Stimulated activated CD4-positive, alpha-beta T cell treated with anti-CD3 and anti-CD28 coated beads, TNF-alpha, amount 100 ng/mL, for 4 hours (primary cell): Measurements from ENCODE around the gene OSBPL10.
"Not testable (repeated sequence)": the region's sequence is repeated elsewhere in the genome, so short reads cannot be mapped to it uniquely, and the experiment has no call there.

Experiments
- DNase-seq, 3 experiments: peaks; one replicate each; pipeline ENCODE4 v3.0.0-alpha.2; 2020; ENCODE audit warnings: low read depth in 3 of 3

OSBPL10 gene

DNA sequence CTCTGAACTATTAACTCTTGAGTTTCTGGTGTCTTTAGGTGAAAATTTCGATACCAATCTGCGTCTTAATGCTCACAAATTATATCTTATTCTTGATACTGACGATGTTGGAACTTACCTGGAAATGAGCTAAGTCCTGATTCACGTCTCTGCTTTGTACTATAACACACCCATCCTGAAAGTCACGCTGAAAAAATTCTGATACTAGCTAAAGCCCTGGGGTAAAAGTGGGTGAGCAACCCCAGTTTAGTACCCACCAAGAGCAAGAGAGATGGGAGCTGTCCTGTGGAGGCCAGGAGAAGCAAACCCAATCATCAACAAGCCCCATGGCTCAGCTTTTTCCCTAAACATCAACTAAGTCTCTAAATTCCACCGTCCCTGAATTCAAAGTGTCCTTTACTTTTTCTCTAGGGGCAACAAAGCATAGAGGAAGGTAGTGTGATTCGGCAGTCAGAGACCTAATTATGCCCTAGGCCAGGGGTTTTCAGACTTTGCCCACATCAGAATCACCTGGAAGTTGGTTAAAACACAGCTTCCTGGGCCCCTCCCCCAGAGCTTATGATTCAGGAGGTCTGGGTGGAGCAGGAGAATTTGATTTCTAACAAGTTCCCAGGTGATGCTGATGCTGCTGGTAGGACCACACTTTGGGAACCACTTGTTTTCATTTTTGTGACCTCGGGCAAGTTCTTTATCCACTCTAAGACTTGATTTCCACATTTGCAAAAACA, 90.2 kb downstream of the OSBPL10 start:
- no peak for DNase-seq

DNA sequence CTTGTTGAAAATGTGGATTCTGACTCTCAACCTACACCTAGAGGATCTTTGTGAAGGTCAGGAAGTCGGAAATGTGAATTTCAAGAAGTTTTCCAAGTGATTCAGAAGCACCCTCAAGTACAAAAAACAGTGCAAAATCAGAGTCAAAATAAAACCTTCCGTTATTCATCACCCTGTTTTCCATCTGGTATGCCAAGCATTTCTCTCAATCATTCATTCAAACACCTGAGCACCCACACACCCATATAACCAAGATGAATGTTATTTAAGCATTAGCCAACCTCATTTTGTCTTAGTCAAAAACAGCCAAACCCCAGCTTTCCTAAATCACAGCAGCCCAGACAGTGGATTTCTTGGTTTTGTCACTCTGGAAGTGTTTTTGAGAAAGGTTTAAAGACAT, 91.1 kb downstream of the OSBPL10 start:
- no peak for DNase-seq

DNA sequence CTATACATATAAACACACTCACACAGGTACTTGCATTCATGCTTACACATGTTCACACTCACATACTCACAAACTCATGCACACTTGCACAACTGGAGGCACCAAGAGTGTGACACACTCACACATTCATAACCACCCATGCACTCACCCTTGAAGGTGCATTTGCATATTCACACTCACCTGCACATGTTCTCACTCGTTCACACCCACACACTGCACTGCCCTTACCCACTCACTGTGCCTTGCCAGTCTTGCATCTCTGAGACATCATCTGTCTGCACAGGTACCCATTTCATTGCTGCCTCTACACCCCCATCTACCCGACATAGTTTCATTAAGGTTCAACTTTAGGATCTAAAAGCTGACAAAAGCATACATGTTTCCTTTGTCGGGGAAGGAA, 95.8 kb downstream of the OSBPL10 start:
- no peak for DNase-seq

DNA sequence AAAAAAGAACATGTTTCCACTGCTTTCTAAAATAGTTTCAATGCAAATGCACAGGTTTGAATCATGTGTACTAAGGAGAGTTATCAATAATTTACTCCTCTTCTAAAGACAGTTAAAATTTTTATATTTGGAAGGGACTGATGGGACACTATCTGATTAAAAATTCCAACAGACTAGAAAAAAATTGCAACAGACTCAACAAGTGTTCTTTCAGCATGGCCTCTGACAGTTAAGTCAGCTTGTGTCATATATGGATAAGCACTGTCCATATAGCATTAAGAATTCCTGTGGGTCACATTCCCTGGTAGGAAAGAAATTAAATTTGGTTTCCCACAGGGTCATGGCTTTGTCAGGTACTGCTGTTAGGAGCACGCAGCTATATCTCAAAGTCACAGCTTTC, 96.8 kb downstream of the OSBPL10 start:
- DNase-seq: no peak

DNA sequence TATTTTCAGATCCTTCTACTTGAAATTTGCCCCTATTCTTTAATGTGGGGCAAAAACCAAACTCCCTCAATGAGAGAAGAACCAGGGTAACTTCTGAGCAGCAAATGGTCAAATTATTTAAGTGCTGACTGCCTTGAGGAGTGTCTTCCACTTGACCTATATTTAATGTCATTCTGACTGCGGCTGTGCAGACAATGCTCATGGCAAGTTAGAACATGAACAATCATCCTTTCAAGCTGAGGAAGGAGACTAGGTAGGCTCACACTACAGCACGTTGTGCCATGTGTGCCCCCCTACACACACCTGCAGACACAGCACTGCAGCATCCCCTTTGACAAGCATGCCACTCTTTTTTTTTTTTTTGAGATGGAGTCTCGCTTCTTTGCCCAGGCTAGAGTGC, 98.2 kb downstream of the OSBPL10 start:
- no peak for DNase-seq

DNA sequence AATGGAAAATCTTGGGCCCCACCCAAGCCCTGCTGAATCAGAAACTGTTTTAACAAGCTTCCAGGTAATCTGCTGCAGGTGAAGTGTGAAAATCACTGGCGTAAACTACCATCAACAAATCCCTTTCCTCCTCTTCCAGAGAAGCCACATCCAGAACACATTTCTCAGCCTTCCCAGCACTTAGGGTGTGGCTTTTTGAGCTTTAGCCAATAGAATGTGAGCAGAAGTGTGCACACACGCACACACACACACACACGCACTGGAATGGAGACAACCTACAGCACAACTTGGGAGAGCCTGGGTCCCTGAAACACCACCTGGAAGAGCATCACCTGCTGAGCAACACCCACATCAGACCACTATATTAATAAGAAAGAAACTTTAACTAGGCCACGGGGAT, 98.6 kb downstream of the OSBPL10 start:
- no peak for DNase-seq

DNA sequence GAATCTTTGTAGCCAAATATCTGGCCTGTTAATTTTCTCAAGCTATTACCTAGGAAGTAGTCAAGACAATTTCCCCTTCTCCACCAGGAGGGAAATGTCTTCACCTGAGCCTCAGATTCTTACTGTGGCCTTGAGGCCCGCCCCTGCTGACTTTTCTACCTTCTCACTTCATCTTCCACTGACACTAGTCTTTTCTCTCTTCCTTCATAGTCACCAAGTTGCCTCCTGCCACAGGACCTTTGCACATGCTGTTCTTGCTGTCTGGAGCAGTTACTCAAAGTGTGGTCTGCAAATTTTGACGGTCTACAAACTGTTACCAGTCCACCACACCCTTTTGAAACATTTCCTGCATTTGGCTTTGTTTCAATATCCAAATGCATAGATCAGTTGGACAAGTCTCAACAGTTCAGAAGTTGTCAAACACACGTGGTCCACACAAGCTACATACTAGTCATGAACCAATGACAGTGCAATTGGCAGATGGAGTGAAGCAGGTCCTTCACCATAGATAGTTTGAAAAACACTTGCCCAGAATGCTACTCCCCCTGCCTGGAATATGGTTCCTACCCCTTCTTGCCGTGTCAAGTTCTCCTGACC, 100.5 kb downstream of the OSBPL10 start:
- no peak for DNase-seq

DNA sequence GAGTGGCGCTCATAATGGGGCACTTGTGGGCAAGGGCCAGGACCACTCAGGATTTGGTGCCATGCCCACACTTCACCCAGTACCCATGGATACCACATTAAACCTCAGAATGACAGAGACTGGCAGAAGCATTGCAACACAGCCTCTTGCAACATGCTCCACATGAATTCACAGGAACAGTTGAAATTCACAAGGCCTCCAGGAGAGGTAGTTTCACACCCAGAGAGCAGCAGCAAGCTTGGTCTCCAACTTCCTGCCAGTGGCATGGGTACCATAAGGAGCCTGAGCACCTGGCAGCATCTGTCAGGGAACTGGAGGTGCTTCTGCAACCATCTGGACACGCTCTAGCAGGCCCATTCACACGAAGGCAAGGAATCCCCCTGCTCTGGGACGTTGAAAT, 101.0 kb downstream of the OSBPL10 start:
- DNase-seq: no peak

DNA sequence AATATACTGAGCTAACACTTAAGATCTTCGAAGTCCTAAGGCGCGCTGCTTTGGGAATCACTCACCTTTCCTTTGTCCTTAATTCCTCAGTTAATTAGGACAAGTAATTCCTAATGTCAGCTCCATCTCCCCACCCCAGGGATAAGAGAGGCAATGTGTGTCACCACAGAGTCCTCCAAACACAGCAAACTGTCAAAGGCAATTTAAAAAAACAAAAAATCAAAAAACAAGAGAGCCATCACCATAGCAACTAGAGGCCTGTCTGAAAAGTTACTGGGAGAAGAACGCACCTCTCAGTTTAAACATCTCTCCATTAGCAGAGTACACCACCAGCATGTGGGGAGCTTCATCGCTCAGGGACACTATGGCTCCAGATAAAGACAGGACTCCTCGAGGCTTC, 101.7 kb downstream of the OSBPL10 start:
- DNase-seq: no peak

DNA sequence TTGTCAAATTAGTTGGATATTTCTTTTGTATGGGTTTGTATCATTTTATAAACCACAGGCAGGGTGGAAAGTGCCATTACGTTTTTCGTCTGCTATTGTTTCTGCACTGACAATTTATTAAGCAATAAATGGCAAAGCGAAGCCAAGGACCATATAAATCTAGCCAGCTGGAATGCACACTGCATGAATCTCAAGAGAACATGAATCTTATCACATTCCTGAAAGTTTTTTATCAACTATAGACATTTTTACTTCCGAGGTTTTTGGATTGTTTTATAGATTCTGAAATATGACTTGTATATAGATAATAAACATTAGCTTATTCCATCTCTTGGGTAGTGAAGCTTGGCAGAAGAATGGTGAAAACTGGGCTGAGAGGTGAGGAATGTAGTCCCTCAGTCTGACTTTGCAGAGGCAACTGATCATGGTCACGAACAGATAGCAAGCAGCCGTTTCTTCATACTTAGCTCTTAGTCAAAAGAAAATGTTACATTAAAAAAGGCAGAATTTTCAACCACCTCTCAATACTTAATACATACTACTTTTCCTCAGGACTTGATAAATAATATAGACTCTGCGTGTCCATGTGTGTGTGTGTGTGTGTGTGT, 102.7 kb downstream of the OSBPL10 start:
- no peak for DNase-seq

DNA sequence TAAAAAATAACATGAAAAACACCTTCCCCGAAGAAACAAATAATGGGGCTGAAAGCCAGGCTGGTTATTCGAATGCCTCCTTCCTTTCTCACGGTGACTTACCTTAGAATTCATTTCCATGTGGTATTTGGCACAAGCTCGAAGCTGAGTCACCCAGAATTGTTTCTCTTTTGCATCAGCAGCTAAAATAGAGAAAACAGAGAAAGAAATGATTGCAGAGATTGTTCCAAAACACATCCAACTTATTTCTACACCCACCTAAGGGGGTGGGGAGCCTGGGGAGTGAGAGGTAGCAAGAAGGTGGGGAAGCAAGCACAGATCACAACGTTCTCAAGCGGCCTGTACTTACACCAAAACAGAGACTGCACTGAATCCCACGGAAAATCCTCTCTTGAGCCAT, 104.7 kb downstream of the OSBPL10 start:
- DNase-seq: no peak

DNA sequence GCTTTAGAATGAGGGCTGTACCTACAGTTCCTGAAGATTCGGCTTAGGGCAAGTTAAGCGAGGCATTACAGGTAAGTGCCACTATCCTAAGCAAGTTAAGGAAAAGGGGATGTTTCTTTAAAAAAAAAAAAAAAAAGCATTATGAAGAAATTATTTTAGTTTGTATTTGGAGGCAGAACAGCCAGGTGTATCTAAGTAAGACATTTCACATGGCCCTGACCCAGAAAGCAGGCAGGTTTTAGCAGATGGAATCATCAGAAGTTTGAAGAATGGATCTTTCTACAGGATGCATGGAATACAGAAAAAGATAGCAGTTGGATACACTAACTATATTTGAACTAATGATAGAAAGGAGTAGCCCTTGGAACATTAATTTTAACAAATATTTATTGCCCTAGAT, 105.6 kb downstream of the OSBPL10 start:
- DNase-seq: no peak

DNA sequence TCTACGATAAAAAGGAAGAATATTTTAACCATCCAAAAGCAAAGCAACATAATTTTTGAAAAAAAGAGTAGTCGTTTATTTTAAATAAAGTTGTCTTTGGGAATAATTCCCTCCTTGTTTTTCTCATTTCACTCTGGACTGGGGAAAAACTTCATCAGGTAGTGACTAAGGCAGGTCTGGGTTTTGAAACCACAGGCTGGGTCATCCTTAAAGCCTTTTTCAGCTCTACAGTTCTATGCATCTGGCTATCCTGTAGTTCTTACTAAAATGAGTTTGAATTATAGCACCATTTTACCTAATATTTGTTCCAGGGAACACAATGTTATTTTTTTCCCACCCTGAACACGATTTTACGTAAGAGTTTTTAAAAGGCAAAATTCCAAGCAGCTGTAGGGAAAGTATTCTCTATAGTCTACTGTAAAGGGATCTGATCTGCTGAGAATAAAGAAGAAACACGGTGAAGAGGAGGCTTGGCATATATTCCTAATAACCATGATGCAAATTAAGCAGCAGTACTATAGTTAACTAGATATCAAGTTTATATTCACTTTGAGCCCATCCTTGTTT, 107.7 kb downstream of the OSBPL10 start:
- DNase-seq: no peak

DNA sequence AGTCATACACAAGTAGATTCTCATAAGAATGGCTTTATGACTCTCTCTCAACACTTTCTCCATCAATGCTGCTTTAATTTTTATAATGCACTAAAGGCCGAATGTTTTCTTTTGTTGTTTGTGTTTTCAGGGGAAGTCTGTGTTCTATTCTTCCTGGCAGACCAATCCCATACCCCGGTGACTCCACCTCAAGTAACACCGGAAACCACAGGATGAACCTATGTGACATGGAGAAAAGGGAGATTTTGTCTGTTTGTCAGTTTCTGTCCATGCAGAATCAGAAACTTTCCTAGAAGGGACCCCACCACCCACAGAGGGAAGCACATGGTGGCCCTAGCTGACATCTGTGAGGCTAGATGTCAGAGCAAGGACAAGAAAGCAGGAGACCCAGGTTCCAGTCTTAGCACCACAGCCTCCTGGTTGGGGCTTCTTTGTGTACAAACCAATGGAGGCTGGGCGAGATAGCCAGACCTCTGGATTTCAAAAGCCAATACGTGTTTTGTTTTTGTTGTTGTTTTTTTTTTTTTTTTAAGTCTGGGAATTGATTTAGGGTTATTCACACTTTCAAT, 109.0 kb downstream of the OSBPL10 start:
- no peak for DNase-seq

DNA sequence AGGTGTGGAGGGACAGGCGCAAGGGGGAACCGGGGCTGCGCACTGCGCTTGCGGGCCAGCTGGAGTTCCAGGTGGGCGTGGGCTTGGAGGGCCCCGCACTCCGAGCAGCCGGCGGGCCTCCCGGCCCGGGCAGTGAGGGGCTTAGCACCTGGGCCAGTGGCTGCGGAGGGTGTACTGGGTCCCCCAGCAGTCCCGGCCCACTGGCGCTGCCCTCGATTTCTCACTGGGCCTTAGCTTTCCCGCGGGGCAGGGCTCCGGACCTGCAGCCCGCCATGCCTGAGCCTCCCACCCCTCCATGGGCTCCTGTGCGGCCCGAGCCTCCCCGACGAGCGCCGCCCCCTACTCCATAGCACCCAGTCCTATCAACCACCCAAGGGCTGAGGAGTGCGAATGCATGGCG, 111.0 kb downstream of the OSBPL10 start:
- DNase-seq: not testable (repeated sequence)

DNA sequence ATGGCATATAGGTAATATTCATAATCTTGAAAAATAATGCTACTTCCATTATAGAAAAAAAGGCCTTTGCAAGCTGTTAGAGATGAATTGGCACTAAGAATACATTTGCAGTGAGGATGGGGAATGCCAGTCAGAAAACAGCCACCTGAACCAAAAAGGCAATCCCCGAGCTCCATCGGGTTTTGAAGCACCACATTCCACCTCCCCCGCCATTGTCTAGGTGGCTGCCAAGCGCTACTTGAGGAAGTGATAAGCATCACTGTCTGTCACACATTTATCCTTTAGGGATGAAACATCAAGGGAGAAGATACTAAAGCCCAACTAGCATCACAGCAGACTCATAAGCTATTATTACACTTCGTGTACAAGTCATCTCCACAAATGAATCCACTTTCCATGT, 112.8 kb downstream of the OSBPL10 start:
- no peak for DNase-seq

DNA sequence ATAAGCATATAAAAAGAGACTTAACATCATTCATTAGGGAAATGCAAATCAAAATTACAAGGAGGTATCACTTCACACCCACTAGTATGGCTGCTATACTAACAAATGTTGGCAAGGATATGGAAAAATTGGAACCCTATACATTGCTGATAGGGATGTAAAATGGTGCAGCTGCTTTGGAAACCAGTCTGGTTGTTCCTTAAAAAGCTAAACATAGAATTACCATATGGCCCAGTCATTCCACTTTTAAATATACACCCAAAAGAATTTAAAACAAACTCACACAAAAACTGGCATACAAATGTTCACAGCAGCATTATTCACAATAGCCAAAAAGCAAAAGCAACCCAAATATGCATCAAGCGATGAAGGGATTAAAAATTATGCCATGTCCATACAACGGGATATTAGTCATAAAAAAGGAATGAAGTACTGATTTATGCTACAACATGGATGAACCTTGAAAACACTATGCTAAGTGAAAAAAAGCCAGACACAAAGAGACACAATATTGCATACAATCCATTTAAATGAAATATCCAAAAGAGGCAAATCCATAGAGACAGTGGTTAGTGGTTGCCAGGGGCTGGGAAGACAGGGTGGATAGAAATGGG, 118.3 kb downstream of the OSBPL10 start:
- no peak for DNase-seq

DNA sequence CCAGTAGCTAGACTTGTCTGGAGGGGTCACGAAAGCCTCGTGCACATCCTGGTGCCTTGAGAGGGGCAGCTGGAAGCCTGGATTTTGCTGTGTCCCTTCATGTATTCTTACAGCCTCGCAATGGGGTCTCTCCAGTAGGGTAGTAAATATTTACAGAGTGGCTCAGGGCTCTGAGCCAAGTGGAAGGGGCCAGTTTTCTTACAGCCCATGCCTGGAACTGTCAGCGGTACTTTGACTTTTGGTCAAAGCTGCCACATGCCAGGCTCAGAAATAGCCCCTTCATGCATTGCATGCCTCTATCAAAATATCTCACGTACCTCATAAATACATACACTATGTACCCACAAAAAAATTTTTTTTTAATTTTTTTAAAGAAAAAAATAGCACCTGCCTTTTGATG, 119.2 kb downstream of the OSBPL10 start:
- DNase-seq: no peak

DNA sequence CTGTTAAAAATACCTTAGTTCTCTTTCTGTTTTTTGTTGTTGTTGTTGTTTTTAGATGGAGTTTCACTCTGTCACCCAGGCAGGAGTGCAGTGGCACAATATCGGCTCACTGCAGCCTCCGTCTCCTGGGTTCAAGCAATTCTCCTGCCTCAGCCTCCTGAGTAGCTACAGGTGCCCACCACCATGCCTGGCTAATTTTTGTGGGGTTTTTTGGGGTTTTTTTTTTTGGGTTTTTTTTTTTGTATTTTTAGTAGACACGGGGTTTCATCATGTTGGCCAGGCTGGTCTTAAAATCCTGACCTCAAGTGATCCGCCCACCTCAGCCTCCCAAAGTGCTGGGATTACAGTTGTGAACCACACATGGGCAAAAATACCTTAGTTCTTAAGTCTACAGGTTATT, 120.4 kb downstream of the OSBPL10 start:
- not testable (repeated sequence) for DNase-seq

DNA sequence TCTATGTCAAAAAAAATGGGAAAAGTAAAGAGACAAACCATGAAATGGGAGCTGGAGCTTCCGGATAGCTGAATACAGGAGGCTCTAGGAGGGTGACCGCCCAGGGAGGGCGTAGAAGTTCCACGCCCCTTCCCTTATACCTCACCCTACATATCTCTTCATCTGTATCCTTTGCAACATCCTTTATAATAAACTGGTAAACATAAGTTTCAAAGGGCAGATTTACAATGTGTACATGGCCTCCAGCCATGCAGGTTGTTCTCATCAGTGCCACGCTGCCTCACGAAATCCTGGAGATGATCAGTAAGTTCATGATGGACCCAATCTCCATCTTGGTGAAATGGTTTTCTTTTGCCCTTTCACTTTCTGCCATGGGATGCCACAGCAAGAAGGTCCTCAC, 121.8 kb downstream of the OSBPL10 start:
- DNase-seq: no peak

DNA sequence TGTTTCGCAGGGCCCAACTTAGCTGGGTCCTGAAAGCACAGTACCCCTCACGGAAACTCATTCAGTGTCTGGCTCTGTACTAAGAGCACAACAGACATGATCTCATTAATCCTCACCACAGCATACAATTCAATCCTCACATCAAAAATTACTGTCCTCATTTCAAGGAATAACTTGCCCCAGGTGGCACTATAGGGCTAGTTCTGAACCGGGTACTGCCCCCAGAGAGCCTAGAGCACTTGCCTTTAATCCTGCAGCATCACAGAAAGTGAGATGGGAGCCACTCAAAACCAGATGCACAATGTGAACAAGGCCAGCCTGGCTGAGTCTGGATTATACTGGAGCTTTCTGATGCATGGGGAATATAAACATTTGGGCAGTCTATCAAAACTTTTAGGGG, 122.6 kb downstream of the OSBPL10 start:
- no peak for DNase-seq

DNA sequence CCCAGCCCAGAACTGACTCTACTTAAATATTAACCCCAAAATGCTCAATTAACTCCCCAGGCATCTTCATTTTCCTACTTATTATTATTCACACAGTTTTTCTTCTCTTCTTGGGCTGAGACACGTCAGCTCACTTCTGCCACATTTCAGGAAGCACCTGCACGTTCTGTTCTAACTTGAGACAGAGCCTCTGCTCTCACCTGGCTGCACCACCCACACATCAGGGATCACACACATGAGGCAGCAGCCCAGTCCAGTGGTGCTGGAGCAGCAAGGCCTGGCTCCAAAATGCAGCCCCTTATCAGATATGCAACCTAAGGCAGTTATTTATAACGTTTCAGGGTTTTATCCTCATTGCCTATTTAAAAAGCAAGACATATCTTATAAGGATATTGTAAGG, 127.5 kb downstream of the OSBPL10 start:
- no peak for DNase-seq
